Renal pelvis (tissue), 4 donors: ENCODE results near the gene MOCS3. TPM values are rescaled to one million over a fixed set of nuclear protein-coding genes. Genes with fewer than 3 reads are reported as not detected.

Experiments used
- DNase-seq: peaks from one replicate; pipeline ENCODE4 v3.0.0-alpha.2; 2013
- polyA plus RNA-seq, 3 donors: library from polyadenylated mRNA; unstranded; fragments of 120-200 nt; gene quantifications; one replicate each; pipeline ENCODE4 v1.2.1, GENCODE V29; 2013; ENCODE audit not compliant: insufficient read length in 3 of 3

MOCS3 gene
- polyA plus RNA-seq, 3 donors = 4.9 to 5.2 (median 5.2) TPM

GRCh38 chr20:51004781-51005180 is 46.2 kb downstream of the MOCS3 start:
- no peak for DNase-seq

- DNase-seq = no peak
These were observed 46.6 kb downstream of the MOCS3 start for GRCh38 chr20:51005214-51005613.

- no peak for DNase-seq
These were observed 50.1 kb downstream of the MOCS3 start for GRCh38 chr20:51008718-51009117.

- DNase-seq = no peak
These were observed 50.9 kb downstream of the MOCS3 start for GRCh38 chr20:51009303-51010042.

- DNase-seq = no peak
These were observed 51.4 kb downstream of the MOCS3 start for GRCh38 chr20:51010043-51010365.

GRCh38 chr20:51010932-51011331 is 52.3 kb downstream of the MOCS3 start:
- no peak for DNase-seq

GRCh38 chr20:51011479-51011878 is 52.9 kb downstream of the MOCS3 start:
- DNase-seq = no peak

GRCh38 chr20:51012357-51012756 is 53.7 kb downstream of the MOCS3 start:
- DNase-seq = no peak

Other genes with a start within 250 kb of the MOCS3 start
- 10 to 100 TPM; 17.0 to 26.2 (median 21.1) TPM for gene PARD6B, start 227.2 kb upstream of the MOCS3 start, polyA plus RNA-seq
- gene BCAS4, start 163.8 kb upstream of the MOCS3 start, polyA plus RNA-seq = 1 to 10 TPM; 4.7 to 6.2 (median 5.5) TPM
- 100 to 1,000 TPM; 120 to 123 (median 122) TPM for gene ADNP, start 27.4 kb upstream of the MOCS3 start, polyA plus RNA-seq
- 10 to 100 TPM; 55.8 to 60.6 (median 57.0) TPM for gene DPM1, start 286 bp upstream of the MOCS3 start, polyA plus RNA-seq
- gene KCNG1, start 64.3 kb downstream of the MOCS3 start, polyA plus RNA-seq = 1 to 10 TPM; 5.7 to 8.2 (median 7.6) TPM